ENCODE results near the gene GALNT16. TPM values are rescaled to one million over a fixed set of nuclear protein-coding genes. Genes with fewer than 3 reads are reported as not detected.

The GALNT16 gene
- total RNA-seq, 1 experiment from 2014 or later, result 1.7 TPM

GRCh38 chr14:69405762-69406161 lies 145.8 kb downstream of the GALNT16 start:
- DNase-seq (ENCODE audit: low read depth), result no peak

Other genes with a start within 250 kb of the GALNT16 start
- 7.8 and 9.7 TPM in 2 replicates for gene DCAF5, start 107.0 kb upstream of the GALNT16 start, total RNA-seq (2014; rRNA removed; shearing (Covaris generic))
- 19.3 and 26.8 TPM in 2 replicates for gene EXD2, start 68.7 kb upstream of the GALNT16 start, total RNA-seq (2014; rRNA removed; shearing (Covaris generic))
- gene ERH, start 138.1 kb downstream of the GALNT16 start, total RNA-seq (2014; rRNA removed; shearing (Covaris generic)), result 262 and 280 TPM in 2 replicates
- 95.8 and 110 TPM in 2 replicates for gene SLC39A9, start 138.5 kb downstream of the GALNT16 start, total RNA-seq (2014; rRNA removed; shearing (Covaris generic))
- gene PLEKHD1, start 224.6 kb downstream of the GALNT16 start, total RNA-seq (2014; rRNA removed; shearing (Covaris generic)), result 0.06 TPM in 1 of 2 replicates, not detected in the other

Measured in Daoy (cell line).